HEK293 (cell line): ENCODE results near the gene ENDOG.
A peak's percentile ranks its signal among the peaks of the same experiment; 100 is the strongest.
"Not testable (repeated sequence)": the region's sequence is repeated elsewhere in the genome, so short reads cannot be mapped to it uniquely, and the experiment has no call there.

Source experiments
- CTCF ChIA-PET: fragments of 350-600 bp; formaldehyde crosslinking; extraction: SDS; loops from one replicate; lab custom pipeline; 2021; ENCODE audit warnings: antibody characterized with exemption; lab: Yijun Ruan, JAX
- POLR2A ChIA-PET: fragments of 300-600 bp; formaldehyde crosslinking; extraction: SDS; loops from one replicate; lab custom pipeline; 2020; ENCODE audit warnings: antibody characterized with exemption, inconsistent platforms; lab: Yijun Ruan, JAX
- H3K27ac ChIP-seq: fragments of 200-500 bp; sonication (Bioruptor generic); 2 replicates; pipeline ENCODE4 v1.5.1; 2014; ENCODE audit warnings: low read depth, low read length, control low read depth, inconsistent platforms; ENCODE audit errors: extremely low read depth
- H3K36me3 ChIP-seq, 2 experiments: fragments of 200-500 bp in 1 of 2; sonication (Bioruptor generic) in 1 of 2; 1 replicate in 1 of 2; 2 replicates in 1 of 2; pipeline ENCODE4 v1.5.1; 2014 to 2017; ENCODE audit warnings: inconsistent platforms in 2 of 2, low read length in 2 of 2; ENCODE audit not compliant: control insufficient read depth in 2 of 2, insufficient read depth in 1 of 2
- H3K4me1 ChIP-seq: fragments of 200-500 bp; sonication (Bioruptor generic); 2 replicates; pipeline ENCODE4 v1.5.1; 2014; ENCODE audit warnings: mild to moderate bottlenecking, low read length, inconsistent platforms; ENCODE audit not compliant: control insufficient read depth, insufficient read depth
- H3K4me3 ChIP-seq: 2 replicates; pipeline ENCODE4 v1.5.1; 2011; ENCODE audit warnings: low read depth, mild to moderate bottlenecking, control low read depth, low read length, moderate library complexity
- H3K9me3 ChIP-seq: fragments of 200-500 bp; sonication (Bioruptor generic); 2 replicates; pipeline ENCODE4 v1.5.1; 2014; ENCODE audit warnings: low read depth, low read length, inconsistent platforms; ENCODE audit not compliant: control insufficient read depth, insufficient read depth
- BCL11A ChIP-seq: fragments of 450-650 bp; formaldehyde crosslinking; IDR thresholded peaks from 2 replicates; pipeline ENCODE4 v1.5.1; 2016; ENCODE audit warnings: low read depth, missing biosample characterization, missing genetic modification characterization
- GLIS1 ChIP-seq: fragments of 450-650 bp; formaldehyde crosslinking; IDR thresholded peaks from 2 replicates; pipeline ENCODE4 v1.5.1; 2016; ENCODE audit warnings: missing biosample characterization, missing genetic modification characterization
- KLF8 ChIP-seq: fragments of 450-650 bp; formaldehyde crosslinking; IDR thresholded peaks from 2 replicates; pipeline ENCODE4 v1.5.1; 2016; ENCODE audit warnings: missing biosample characterization, missing genetic modification characterization
- OVOL3 ChIP-seq: fragments of 450-650 bp; formaldehyde crosslinking; IDR thresholded peaks from 2 replicates; pipeline ENCODE4 v1.5.1; 2016; ENCODE audit warnings: missing biosample characterization, missing genetic modification characterization
- SETDB1 ChIP-seq: IDR thresholded peaks from one replicate; pipeline ENCODE4 v1.6.1; 2017; ENCODE audit warnings: mild to moderate bottlenecking, low read length, moderate library complexity, mixed read lengths; ENCODE audit not compliant: insufficient read length
- ZBTB17 ChIP-seq: fragments of 450-650 bp; formaldehyde crosslinking; IDR thresholded peaks from 2 replicates; pipeline ENCODE4 v1.5.1; 2016; ENCODE audit warnings: missing biosample characterization, missing genetic modification characterization
- ZBTB26 ChIP-seq: fragments of 450-650 bp; formaldehyde crosslinking; optimal IDR thresholded peaks from 2 replicates; pipeline ENCODE3; 2016; ENCODE audit warnings: missing biosample characterization, mild to moderate bottlenecking, missing genetic modification characterization
- ZIC2 ChIP-seq: fragments of 450-650 bp; formaldehyde crosslinking; IDR thresholded peaks from 2 replicates; pipeline ENCODE4 v1.5.1; 2016; ENCODE audit warnings: missing biosample characterization, missing genetic modification characterization
- ZNF112 ChIP-seq: fragments of 450-650 bp; formaldehyde crosslinking; IDR thresholded peaks from 2 replicates; pipeline ENCODE4 v1.5.0; 2017; ENCODE audit warnings: missing biosample characterization, missing genetic modification characterization
- ZNF2 ChIP-seq: fragments of 450-650 bp; formaldehyde crosslinking; IDR thresholded peaks from 2 replicates; pipeline ENCODE4 v1.5.1; 2016; ENCODE audit warnings: missing biosample characterization, missing genetic modification characterization
- ZNF311 ChIP-seq: fragments of 450-650 bp; formaldehyde crosslinking; IDR thresholded peaks from 2 replicates; pipeline ENCODE4 v1.5.1; 2017; ENCODE audit warnings: missing biosample characterization, missing genetic modification characterization, borderline replicate concordance
- ZNF48 ChIP-seq: fragments of 450-650 bp; formaldehyde crosslinking; IDR thresholded peaks from 2 replicates; pipeline ENCODE4 v1.5.1; 2016; ENCODE audit warnings: missing biosample characterization, missing genetic modification characterization
- ZNF518A ChIP-seq: fragments of 450-650 bp; formaldehyde crosslinking; conservative IDR thresholded peaks from 2 replicates; pipeline ENCODE4 v1.5.1; 2016; ENCODE audit warnings: low read depth, missing biosample characterization, missing genetic modification characterization
- ZNF558 ChIP-seq: fragments of 450-650 bp; formaldehyde crosslinking; IDR thresholded peaks from 2 replicates; pipeline ENCODE4 v1.5.1; 2016; ENCODE audit warnings: missing biosample characterization, missing genetic modification characterization
- ZNF768 ChIP-seq: fragments of 450-650 bp; formaldehyde crosslinking; IDR thresholded peaks from 2 replicates; pipeline ENCODE4 v1.5.1; 2018; ENCODE audit warnings: missing biosample characterization, mild to moderate bottlenecking, missing genetic modification characterization
- ZNF791 ChIP-seq: fragments of 450-650 bp; formaldehyde crosslinking; IDR thresholded peaks from 2 replicates; pipeline ENCODE4 v1.5.1; 2016; ENCODE audit warnings: missing biosample characterization, missing genetic modification characterization
- ZNF837 ChIP-seq: fragments of 450-650 bp; formaldehyde crosslinking; IDR thresholded peaks from 2 replicates; pipeline ENCODE4 v1.5.1; 2016; ENCODE audit warnings: missing biosample characterization, missing genetic modification characterization
- TF ChIP-seq, protein P1 (sequence below): fragments of 450-650 bp; formaldehyde crosslinking; IDR thresholded peaks from 2 replicates; pipeline ENCODE4 v1.5.1; 2016; ENCODE audit warnings: missing biosample characterization, missing genetic modification characterization

ENDOG gene

DNA sequence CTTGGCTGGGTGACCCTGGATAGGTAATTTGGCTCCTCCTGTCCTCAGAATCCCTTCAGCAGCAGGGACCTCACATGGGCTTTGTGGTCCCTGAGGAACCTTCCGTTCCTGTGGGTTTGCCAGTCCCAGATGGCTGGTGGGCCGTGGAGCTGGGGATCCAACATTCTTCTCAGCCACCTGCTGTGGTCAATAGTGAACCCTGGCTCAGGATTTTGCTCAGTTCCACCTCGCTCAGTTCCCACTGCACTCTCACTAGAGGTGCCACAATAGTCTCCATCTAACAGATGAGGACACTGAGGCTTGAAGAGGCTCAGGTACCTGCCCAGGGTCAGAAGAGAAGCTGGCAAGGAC, 28.4 kb downstream of the ENDOG start:
- Histone ChIP-seq H3K9me3 (no peaks in the 10 kb centered on the region), H3K36me3 (peaks cover 0 to 5% of the 10 kb centered on the region in 2 experiments; a peak in 2 of 3 replicates), H3K27ac (no peak overlapping the region), H3K4me3 (no peak overlapping the region), H3K4me1 (no peaks in the 10 kb centered on the region)
- ChIA-PET POLR2A (interaction anchor here (0.7 to 1.0 kb wide), 3 partner anchors 17 to 122 kb away, joined by 3 to 10 read pairs (median 10); partner anchors contain the start of gene SPOUT1), CTCF (interaction anchor here (0.6 to 1.1 kb wide), 2 partner anchors 19 to 81 kb away, joined by 3 read pairs; no protein-coding TSS in a partner anchor)
- TF ChIP-seq ZNF311 (tag by site-specific recombination) = no peak
- TF ChIP-seq OVOL3 (tag by site-specific recombination) = no peak
- TF ChIP-seq ZBTB26 = no peak
- no peak for TF ChIP-seq ZBTB17 (tag by site-specific recombination)
- no peak for TF ChIP-seq BCL11A (tag by site-specific recombination)
- no peak for TF ChIP-seq ZNF518A (tag by site-specific recombination)
- no peak for TF ChIP-seq ZNF2
- no peak for TF ChIP-seq ZNF837 (tag by site-specific recombination)
- TF ChIP-seq, protein P1, sequence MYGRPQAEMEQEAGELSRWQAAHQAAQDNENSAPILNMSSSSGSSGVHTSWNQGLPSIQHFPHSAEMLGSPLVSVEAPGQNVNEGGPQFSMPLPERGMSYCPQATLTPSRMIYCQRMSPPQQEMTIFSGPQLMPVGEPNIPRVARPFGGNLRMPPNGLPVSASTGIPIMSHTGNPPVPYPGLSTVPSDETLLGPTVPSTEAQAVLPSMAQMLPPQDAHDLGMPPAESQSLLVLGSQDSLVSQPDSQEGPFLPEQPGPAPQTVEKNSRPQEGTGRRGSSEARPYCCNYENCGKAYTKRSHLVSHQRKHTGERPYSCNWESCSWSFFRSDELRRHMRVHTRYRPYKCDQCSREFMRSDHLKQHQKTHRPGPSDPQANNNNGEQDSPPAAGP (tag by site-specific recombination) = no peak
- TF ChIP-seq KLF8 (tag by site-specific recombination) = no peak
- no peak for TF ChIP-seq GLIS1
- no peak for TF ChIP-seq ZNF112 (tag by site-specific recombination)
- TF ChIP-seq ZNF791 = no peak
- TF ChIP-seq ZNF48 = no peak
- TF ChIP-seq ZNF558 (tag by site-specific recombination) = no peak
- no peak for TF ChIP-seq ZIC2 (tag by site-specific recombination)

DNA sequence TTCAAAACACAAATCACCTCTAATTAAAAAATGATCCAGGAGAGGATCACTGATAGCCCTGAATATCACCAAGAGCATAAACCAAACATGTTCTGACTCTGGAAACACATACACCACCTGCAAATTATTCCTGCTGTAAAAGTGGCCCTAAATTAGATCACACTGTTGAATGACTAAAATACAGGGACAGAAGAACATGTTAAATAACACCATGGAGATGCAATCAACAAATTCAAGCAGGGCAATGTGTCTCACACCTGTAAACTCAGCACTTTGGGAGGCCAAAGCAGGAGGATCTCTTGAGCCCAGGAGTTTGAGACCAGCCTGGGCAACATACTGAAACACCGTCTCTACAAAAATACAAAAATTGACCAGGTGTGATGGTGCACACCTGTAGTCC, 29.5 kb downstream of the ENDOG start:
- no peak overlapping the region for H3K27ac ChIP-seq
- no peak overlapping the region for H3K4me3 ChIP-seq
- H3K9me3 ChIP-seq = no peaks in the 10 kb centered on the region
- ChIA-PET CTCF (interaction anchor here (0.7 to 1.0 kb wide), 2 partner anchors 30 to 80 kb away, joined by 3 read pairs; no protein-coding TSS in a partner anchor), POLR2A (no interaction called here)
- peak; percentile 39 for TF ChIP-seq SETDB1
- no peak for TF ChIP-seq ZNF768 (tag by site-specific recombination)
- H3K36me3 ChIP-seq = no peaks in the 10 kb centered on the region
- H3K4me1 ChIP-seq = no peaks in the 10 kb centered on the region

- CTCF ChIA-PET = interaction anchor here (0.7 to 2.0 kb wide), 3 partner anchors 29 to 394 kb away, joined by 3 to 26 read pairs (median 4); no protein-coding TSS in a partner anchor
- H3K9me3 ChIP-seq, H3K36me3 ChIP-seq, H3K4me3 ChIP-seq, H3K4me1 ChIP-seq, H3K27ac ChIP-seq, POLR2A ChIA-PET: not testable (repeated sequence)
Measured at GRCh38 chr9:128851024-128851423, 32.7 kb downstream of the ENDOG start.
